GM12872 (cell line): ENCODE results near the gene DEPP1.
A peak's percentile ranks its signal among the peaks of the same experiment; 100 is the strongest.

ENCODE experiments used
- TF ChIP-seq, protein P1 (sequence below): IDR thresholded peaks from 3 replicates; pipeline ENCODE4 v1.5.1; 2011; ENCODE audit warnings: low read depth, mild to moderate bottlenecking, low read length, moderate library complexity; ENCODE audit not compliant: insufficient read depth

The DEPP1 gene

GRCh38 chr10:45003432-45004000, 24.9 kb upstream of the DEPP1 start:
- TF ChIP-seq, protein P1, sequence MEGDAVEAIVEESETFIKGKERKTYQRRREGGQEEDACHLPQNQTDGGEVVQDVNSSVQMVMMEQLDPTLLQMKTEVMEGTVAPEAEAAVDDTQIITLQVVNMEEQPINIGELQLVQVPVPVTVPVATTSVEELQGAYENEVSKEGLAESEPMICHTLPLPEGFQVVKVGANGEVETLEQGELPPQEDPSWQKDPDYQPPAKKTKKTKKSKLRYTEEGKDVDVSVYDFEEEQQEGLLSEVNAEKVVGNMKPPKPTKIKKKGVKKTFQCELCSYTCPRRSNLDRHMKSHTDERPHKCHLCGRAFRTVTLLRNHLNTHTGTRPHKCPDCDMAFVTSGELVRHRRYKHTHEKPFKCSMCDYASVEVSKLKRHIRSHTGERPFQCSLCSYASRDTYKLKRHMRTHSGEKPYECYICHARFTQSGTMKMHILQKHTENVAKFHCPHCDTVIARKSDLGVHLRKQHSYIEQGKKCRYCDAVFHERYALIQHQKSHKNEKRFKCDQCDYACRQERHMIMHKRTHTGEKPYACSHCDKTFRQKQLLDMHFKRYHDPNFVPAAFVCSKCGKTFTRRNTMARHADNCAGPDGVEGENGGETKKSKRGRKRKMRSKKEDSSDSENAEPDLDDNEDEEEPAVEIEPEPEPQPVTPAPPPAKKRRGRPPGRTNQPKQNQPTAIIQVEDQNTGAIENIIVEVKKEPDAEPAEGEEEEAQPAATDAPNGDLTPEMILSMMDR = no peak

DNA sequence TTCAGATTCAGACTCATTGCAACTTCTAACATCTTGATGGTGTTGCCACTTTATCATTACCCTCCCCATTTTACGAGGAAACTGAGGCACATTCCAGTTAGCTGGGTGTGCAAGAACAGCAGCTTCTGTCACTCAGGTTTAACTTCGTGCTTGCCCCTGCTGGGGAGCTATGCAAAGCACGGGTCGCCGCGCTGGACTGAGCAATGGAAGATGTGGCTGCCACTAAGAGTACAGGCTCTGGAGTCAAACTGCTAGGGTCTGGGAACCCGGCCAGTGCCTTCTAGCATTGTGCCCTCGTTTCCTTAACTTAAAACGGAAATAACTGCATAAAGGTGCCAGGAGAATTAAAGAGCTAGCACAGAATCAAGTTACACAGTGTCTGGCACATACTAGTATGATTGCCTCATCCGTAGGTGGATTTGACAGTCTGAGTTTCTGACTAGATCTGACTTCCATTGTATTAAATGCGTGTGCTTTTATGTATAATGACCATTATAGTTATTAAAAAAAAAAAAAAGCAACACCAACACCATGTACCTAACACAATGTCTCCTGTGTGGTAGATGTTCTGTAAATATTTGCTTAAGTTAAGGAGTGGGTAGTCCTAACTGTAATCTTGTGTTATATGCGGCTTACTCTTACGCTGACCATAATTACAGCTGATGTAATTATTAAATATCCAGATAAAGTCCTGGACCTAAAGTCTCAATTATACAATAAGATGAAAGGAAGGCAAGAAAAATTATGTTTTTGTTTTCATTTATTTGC, 23.0 kb upstream of the DEPP1 start:
- TF ChIP-seq, protein P1 = peak; percentile 42; the same call in 2 of the 3 replicates

DNA sequence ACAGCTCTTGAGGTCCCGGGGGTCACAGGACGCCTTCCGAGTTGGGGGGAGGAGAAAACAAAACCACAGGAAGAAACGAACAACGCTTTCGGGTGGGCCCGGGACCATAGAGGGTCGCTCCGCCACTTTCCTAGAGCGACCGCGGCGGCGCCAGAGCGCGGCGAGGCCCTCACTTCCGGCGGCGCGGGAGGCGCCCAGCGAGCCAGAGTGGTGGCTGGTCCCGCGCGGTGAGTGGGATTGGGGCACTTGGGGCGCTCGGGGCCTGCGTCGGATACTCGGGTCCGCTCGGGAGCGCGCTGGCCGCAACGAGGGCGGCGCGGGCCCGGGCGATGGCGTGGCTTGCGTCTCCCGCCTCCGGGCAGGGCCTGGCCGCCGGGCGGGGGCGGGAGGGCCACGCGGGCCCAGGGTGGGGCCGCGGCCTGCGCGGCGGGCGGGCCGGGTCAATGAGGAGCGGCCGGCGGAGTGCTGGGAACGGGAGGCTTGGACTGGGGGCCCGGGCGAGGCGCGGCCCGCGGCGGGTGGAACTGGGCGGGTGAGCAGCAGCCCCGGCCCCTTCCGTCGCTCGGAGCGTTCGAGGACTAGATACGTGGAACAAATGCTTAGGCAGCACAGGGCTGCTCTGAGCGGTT, 22.3 kb upstream of the DEPP1 start, which contains the start of gene ZNF22:
Gene ZNF22, plus strand, starts transcription at position 172 of the 629 bp plus-strand sequence. CDS start 2,446 bp downstream, outside the sequence.
- TF ChIP-seq, protein P1 = 0 out of 3 replicates have a peak, but pooled peaks have one; percentile 21

DNA sequence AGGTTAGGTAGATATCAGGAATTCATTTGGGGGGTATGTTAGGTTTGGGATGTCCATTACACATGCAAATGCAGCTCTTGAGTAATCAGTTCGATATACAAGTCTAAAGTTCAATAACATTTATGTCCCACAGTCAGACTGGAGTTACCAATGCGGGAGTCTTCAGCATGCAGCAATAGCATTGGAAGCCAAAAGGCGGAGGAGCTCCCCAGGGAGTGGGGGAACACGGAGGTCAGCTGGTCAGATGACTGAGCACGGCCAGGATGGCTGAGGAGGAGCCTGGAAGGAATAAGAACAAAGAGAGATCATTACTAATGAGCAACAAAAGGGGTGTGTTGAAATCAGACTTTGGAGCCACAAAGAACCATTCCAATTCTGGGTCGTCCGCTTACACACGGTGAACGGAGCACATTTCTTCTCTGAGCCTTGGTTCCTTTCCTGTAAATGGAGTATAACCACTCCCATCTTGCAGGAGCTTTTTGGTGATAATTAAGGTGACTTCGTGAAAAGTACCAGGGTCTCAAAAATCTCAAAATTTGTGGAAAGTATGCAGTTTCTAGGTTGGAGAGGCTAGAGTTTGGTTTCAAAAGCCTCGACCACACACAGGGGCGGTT, 21.6 kb upstream of the DEPP1 start:
- TF ChIP-seq, protein P1 = no peak

GRCh38 chr10:44998146-44998631, 19.6 kb upstream of the DEPP1 start:
- TF ChIP-seq, protein P1 = no peak

DNA sequence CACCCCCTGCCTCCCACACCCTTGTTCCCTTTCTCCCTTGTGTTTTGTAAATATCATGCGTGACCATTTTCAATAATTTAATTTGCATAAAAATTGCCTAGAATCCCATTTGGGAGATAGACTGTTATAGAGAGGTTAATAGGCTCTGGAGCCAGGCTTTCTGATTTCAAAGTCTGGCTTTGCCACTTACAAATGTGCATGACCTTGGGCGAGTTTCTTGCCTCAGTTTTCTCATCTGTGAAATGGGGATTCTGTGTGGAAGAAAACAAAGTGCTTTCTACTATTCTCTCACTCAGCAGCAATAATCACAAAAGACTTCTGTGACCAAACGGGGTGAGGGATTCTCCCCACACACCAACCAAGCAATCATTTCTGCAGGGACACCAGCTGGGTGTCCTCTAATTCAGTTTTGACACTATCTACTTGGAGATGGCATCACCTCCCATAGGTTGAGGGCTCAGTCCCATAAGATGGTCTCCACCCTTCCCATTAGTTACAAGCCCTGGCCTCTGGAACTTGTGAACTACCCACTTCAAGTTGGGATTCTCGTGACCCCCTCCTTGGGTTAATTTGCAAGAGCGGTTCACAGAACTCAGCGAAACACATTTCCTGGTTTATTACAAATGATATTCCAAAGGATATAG, 18.6 kb upstream of the DEPP1 start:
- TF ChIP-seq, protein P1 = no peak
